IMR-90 (cell line): ENCODE results near the gene KIAA0232. TPM values are rescaled to one million over a fixed set of nuclear protein-coding genes. Genes with fewer than 3 reads are reported as not detected.

Experiments
- ATAC-seq: fragments of 200-7000 bp; cut with Tn5 transposase; 2 replicates; pipeline ENCODE4 v1.9.1; 2020; ENCODE audit warnings: low read depth, mild to moderate bottlenecking, moderate library complexity
- BruUV-seq: library from RNA; stranded (reverse); fragments of 400-500 nt; replicated peaks from 2 replicates; lab custom pipeline; 2021; lab: Mats Ljungman, UMichigan
- CTCF ChIA-PET: fragments of 300-600 bp; formaldehyde crosslinking; extraction: SDS; loops from one replicate; lab custom pipeline; 2021; ENCODE audit warnings: antibody characterized with exemption; lab: Yijun Ruan, JAX
- POLR2A ChIA-PET: fragments of 300-600 bp; sonication (Branson Sonifier 250); formaldehyde crosslinking; loops from one replicate; lab custom pipeline; 2022; ENCODE audit warnings: antibody characterized with exemption; ENCODE audit not compliant: unreplicated experiment; lab: Charles Lee
- DNase-seq: peaks from one replicate; pipeline ENCODE4 v3.0.0; 2013
- H2AFZ ChIP-seq: replicated peaks from 2 replicates; pipeline ENCODE3; 2013; ENCODE audit warnings: low read length, mild to moderate bottlenecking; ENCODE audit not compliant: poor library complexity
- H2AK5ac ChIP-seq: 2 replicates; pipeline ENCODE4 v1.6.1; 2013; ENCODE audit warnings: low read depth, low read length, inconsistent platforms
- H2AK9ac ChIP-seq: replicated peaks from 2 replicates; pipeline ENCODE3; 2013; ENCODE audit warnings: mild to moderate bottlenecking, low read depth, low read length, moderate library complexity; ENCODE audit not compliant: poor library complexity
- H2BK120ac ChIP-seq: 2 replicates; pipeline ENCODE4 v1.6.1; 2013; ENCODE audit warnings: low read depth, low read length, inconsistent platforms
- H2BK15ac ChIP-seq: 3 replicates; pipeline ENCODE4 v1.6.1; 2013; ENCODE audit warnings: low read depth, low read length, inconsistent platforms
- H2BK20ac ChIP-seq: 2 replicates; pipeline ENCODE4 v1.6.1; 2013; ENCODE audit warnings: low read depth, mild to moderate bottlenecking, inconsistent platforms, low read length, moderate library complexity
- H2BK5ac ChIP-seq: 2 replicates; pipeline ENCODE4 v1.6.1; 2013; ENCODE audit warnings: mild to moderate bottlenecking, low read depth, low read length, inconsistent platforms; ENCODE audit not compliant: poor library complexity, severe bottlenecking
- H3K14ac ChIP-seq: replicated peaks from 2 replicates; pipeline ENCODE4 v1.6.1; 2013; ENCODE audit warnings: low read depth, low read length, inconsistent platforms
- H3K18ac ChIP-seq: 2 replicates; pipeline ENCODE4 v1.6.1; 2013; ENCODE audit warnings: low read depth, low read length, control low read depth
- H3K23ac ChIP-seq: 2 replicates; pipeline ENCODE4 v1.6.1; 2013; ENCODE audit warnings: low read depth, low read length, inconsistent platforms
- H3K27ac ChIP-seq: 2 replicates; pipeline ENCODE4 v1.5.1; 2013; ENCODE audit warnings: mild to moderate bottlenecking, control low read depth, low read length; ENCODE audit not compliant: insufficient read depth
- H3K27me3 ChIP-seq: 2 replicates; pipeline ENCODE4 v1.6.1; 2013; ENCODE audit warnings: low read length; ENCODE audit not compliant: control insufficient read depth, insufficient read depth
- H3K36me3 ChIP-seq: 2 replicates; pipeline ENCODE4 v1.6.1; 2013; ENCODE audit warnings: low read length, mixed read lengths; ENCODE audit not compliant: control insufficient read depth, insufficient read depth
- H3K4ac ChIP-seq: 2 replicates; pipeline ENCODE4 v1.6.1; 2013; ENCODE audit warnings: low read depth, low read length, inconsistent platforms
- H3K4me1 ChIP-seq: 2 replicates; pipeline ENCODE4 v1.6.1; 2013; ENCODE audit warnings: low read length, mixed read lengths; ENCODE audit not compliant: control insufficient read depth, insufficient read depth
- H3K4me2 ChIP-seq: 2 replicates; pipeline ENCODE4 v1.6.1; 2013; ENCODE audit warnings: low read depth, mild to moderate bottlenecking, control low read depth, low read length, moderate library complexity
- H3K4me3 ChIP-seq: 2 replicates; pipeline ENCODE4 v1.5.1; 2013; ENCODE audit warnings: low read depth, mild to moderate bottlenecking, control low read depth, low read length, moderate library complexity; ENCODE audit not compliant: insufficient read depth
- H3K56ac ChIP-seq: 2 replicates; pipeline ENCODE4 v1.6.1; 2013; ENCODE audit warnings: low read length, inconsistent platforms; ENCODE audit not compliant: insufficient read depth; ENCODE audit errors: extremely low read depth
- H3K79me1 ChIP-seq, 2 experiments: 2 replicates each; pipeline ENCODE4 v1.6.1; 2013; ENCODE audit warnings: low read length in 2 of 2, inconsistent platforms in 1 of 2, low read depth in 1 of 2
- H3K9ac ChIP-seq: 2 replicates; pipeline ENCODE4 v1.6.1; 2013; ENCODE audit warnings: low read depth, low read length, control low read depth
- H3K9me1 ChIP-seq: 2 replicates; pipeline ENCODE4 v1.6.1; 2013; ENCODE audit warnings: low read length, inconsistent platforms; ENCODE audit not compliant: insufficient read depth
- H3K9me3 ChIP-seq: 2 replicates; pipeline ENCODE4 v1.6.1; 2013; ENCODE audit warnings: low read length; ENCODE audit not compliant: control insufficient read depth, insufficient read depth
- H4K20me1 ChIP-seq: 2 replicates; pipeline ENCODE4 v1.6.1; 2013; ENCODE audit warnings: low read length, inconsistent platforms; ENCODE audit not compliant: insufficient read depth
- H4K5ac ChIP-seq: 2 replicates; pipeline ENCODE4 v1.6.1; 2013; ENCODE audit warnings: mild to moderate bottlenecking, low read depth, low read length, control low read depth
- H4K8ac ChIP-seq, 2 experiments: 2 replicates each; pipeline ENCODE4 v1.6.1; 2013; ENCODE audit warnings: low read depth in 2 of 2, low read length in 2 of 2, control low read depth in 1 of 2, inconsistent platforms in 1 of 2
- H4K91ac ChIP-seq: 2 replicates; pipeline ENCODE4 v1.6.1; 2013; ENCODE audit warnings: low read depth, low read length, inconsistent platforms; ENCODE audit not compliant: insufficient read depth
- CHD1 ChIP-seq: IDR thresholded peaks from 2 replicates; pipeline ENCODE4 v1.6.1; 2012; ENCODE audit warnings: low read depth, low read length, improper control_type of control experiment
- ELK1 ChIP-seq: fragments of 150-350 bp; IDR thresholded peaks from 2 replicates; pipeline ENCODE4 v1.6.1; 2016; ENCODE audit warnings: low read depth, mild to moderate bottlenecking, low read length, moderate library complexity, borderline replicate concordance
- MXI1 ChIP-seq: IDR thresholded peaks from 2 replicates; pipeline ENCODE4 v1.6.1; 2012; ENCODE audit warnings: low read depth, mild to moderate bottlenecking, low read length, moderate library complexity, borderline replicate concordance
- NFE2L2 ChIP-seq: fragments of 150-350 bp; IDR thresholded peaks from 2 replicates; pipeline ENCODE4 v1.6.1; 2016; ENCODE audit warnings: low read depth, mild to moderate bottlenecking, low read length
- RAD21 ChIP-seq: IDR thresholded peaks from 2 replicates; pipeline ENCODE4 v1.6.1; 2012; ENCODE audit warnings: low read length, improper control_type of control experiment
- WGBS, 2 experiments: methylation state at CpG; one replicate each; pipeline versions ENCODE4 v1.1.5 to v1.1.7; 2013; ENCODE audit warnings: missing lambda C conversion rate in 2 of 2; ENCODE audit not compliant: insufficient read length in 1 of 2; ENCODE audit errors: extremely low coverage in 2 of 2; 5-methylcytosine and 5-hydroxymethylcytosine counted together
- dilution Hi-C: fragments of 300-500 bp; cut with HindIII; formaldehyde crosslinking; loops from one replicate; pipeline ENCODE4 v1.14.3; 2018; ENCODE audit warnings: low sequenced_read_pairs; ENCODE audit not compliant: unreplicated experiment
- in situ Hi-C: fragments of 300-500 bp; cut with MboI; formaldehyde crosslinking; loops from 3 replicates; pipeline ENCODE4 v1.14.3; 2019; ENCODE audit warnings: low sequenced_read_pairs, inconsistent platforms, mixed read lengths
- intact Hi-C: fragments of 100-400 bp; cut with micrococcal nuclease; formaldehyde crosslinking; loops from 2 replicates; pipeline ENCODE4 v1.10.0; 2022
- polyA plus RNA-seq, 3 experiments: library from polyadenylated mRNA; depleted of rRNA; stranded (reverse); fragments of >200 nt; gene quantifications; 2 replicates each; pipeline ENCODE4 v1.2.3, GENCODE V29; 2012; ENCODE audit warnings: low replicate concordance in 1 of 3
- total RNA-seq: library from RNA; depleted of rRNA; stranded (reverse); fragments of >200 nt; gene quantifications from 2 replicates; pipeline ENCODE4 v1.2.3, GENCODE V29; 2012

The KIAA0232 gene
- total and polyA plus RNA-seq, 2 of the 4 experiments (the other 2 are of a cell fraction) = 6.8 to 19.5 TPM

DNA sequence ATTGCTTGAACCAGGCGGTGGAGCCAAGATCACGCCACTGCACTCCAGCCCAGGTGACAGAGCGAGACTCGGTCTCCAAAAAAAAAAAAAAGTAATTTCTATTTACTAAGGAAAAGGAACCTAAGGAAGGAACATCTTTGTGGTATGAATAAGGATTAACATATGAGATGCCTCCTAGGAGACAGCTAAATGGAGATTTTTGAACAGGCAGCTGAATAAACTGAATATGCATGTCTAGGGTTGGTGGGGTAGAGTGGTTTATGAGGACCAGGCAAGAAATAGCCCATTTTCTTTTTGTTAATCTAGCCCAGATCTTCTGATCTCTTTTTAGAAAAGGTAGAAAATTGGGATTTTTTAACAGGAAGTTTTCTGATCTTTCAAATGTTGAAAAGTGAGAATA lies 67.2 kb downstream of the KIAA0232 start:
- no peak overlapping the region for H4K8ac ChIP-seq
- in situ Hi-C loops (no loop called here), dilution Hi-C loops (no loop called here), intact Hi-C loops (no loop called here)
- peaks cover 41 to 75% of the 10 kb centered on the region in 2 experiments for H3K79me1 ChIP-seq
- BruUV-seq = no TSS peak
- H2BK20ac ChIP-seq = no peak overlapping the region
- H3K9me3 ChIP-seq = peaks cover 5% of the 10 kb centered on the region
- peaks cover 12% of the 10 kb centered on the region for H3K9me1 ChIP-seq
- H3K4me3 ChIP-seq = no peak overlapping the region
- H4K20me1 ChIP-seq = peaks cover 25% of the 10 kb centered on the region; the same call in 1 of the 2 replicates
- no peaks in the 10 kb centered on the region for H3K4me1 ChIP-seq
- no peak overlapping the region for H2AK5ac ChIP-seq
- no peak overlapping the region for H3K27ac ChIP-seq
- no peak overlapping the region for H2BK15ac ChIP-seq
- H3K14ac ChIP-seq = no peak overlapping the region
- ChIA-PET POLR2A (no interaction called here), CTCF (no interaction called here)
- no peak overlapping the region for H4K91ac ChIP-seq
- no peak overlapping the region for H3K23ac ChIP-seq
- H3K4ac ChIP-seq = no peak overlapping the region
- H3K9ac ChIP-seq = no peak overlapping the region
- H3K56ac ChIP-seq = no peak overlapping the region
- H2AK9ac ChIP-seq = no peak overlapping the region
- H4K5ac ChIP-seq = no peak overlapping the region
- H3K4me2 ChIP-seq = no peak overlapping the region
- TF ChIP-seq MXI1 = no peak
- no peak for TF ChIP-seq RAD21
- TF ChIP-seq NFE2L2 = no peak
- no peak for TF ChIP-seq ELK1
- no peak for TF ChIP-seq CHD1
- H2BK120ac ChIP-seq = no peak overlapping the region
- H2AFZ ChIP-seq = no peak overlapping the region
- no peak for ATAC-seq
- no peak overlapping the region for H2BK5ac ChIP-seq
- H3K18ac ChIP-seq = no peak overlapping the region
- no peak for DNase-seq
- H3K36me3 ChIP-seq = peaks cover 22% of the 10 kb centered on the region
- no peaks in the 10 kb centered on the region for H3K27me3 ChIP-seq
- no CpG with 5 or more reads among the region's 4 CpGs for WGBS, 2 experiments
